Immature natural killer cell (primary cell): ENCODE results near the gene JADE3. TPM values are rescaled to one million over a fixed set of nuclear protein-coding genes. Genes with fewer than 3 reads are reported as not detected.

Experiments used
- DNase-seq, 3 donors: peaks; one replicate each; pipeline ENCODE4 v3.0.0; 2022; ENCODE audit warnings: mixed read lengths in 1 of 3
- H3K27ac Mint-ChIP-seq, 6 donors: one replicate each; pipeline ENCODE4 v1.8.0; 2020; ENCODE audit warnings: mixed read lengths in 6 of 6, mild to moderate bottlenecking in 5 of 6, inconsistent platforms in 4 of 6, moderate library complexity in 3 of 6
- H3K27me3 Mint-ChIP-seq, 3 donors: one replicate each; pipeline ENCODE4 v1.8.0; 2020 to 2021; ENCODE audit warnings: low read depth in 3 of 3, mild to moderate bottlenecking in 3 of 3, mixed read lengths in 3 of 3, moderate library complexity in 3 of 3, inconsistent platforms in 1 of 3
- H3K36me3 Mint-ChIP-seq, 3 donors: one replicate each; pipeline ENCODE4 v1.8.0; 2020; ENCODE audit warnings: mixed read lengths in 3 of 3, inconsistent platforms in 2 of 3, mild to moderate bottlenecking in 2 of 3
- H3K4me1 Mint-ChIP-seq, 2 donors: one replicate each; pipeline ENCODE4 v1.8.0; 2020; ENCODE audit warnings: inconsistent platforms in 2 of 2, mild to moderate bottlenecking in 2 of 2, mixed read lengths in 2 of 2, moderate library complexity in 1 of 2
- H3K4me3 Mint-ChIP-seq, 5 donors: one replicate each; pipeline ENCODE4 v1.8.0; 2020; ENCODE audit warnings: mild to moderate bottlenecking in 5 of 5, mixed read lengths in 5 of 5, inconsistent platforms in 3 of 5, moderate library complexity in 3 of 5
- H3K9me3 Mint-ChIP-seq, 6 donors: one replicate each; pipeline ENCODE4 v1.8.0; 2020; ENCODE audit warnings: mild to moderate bottlenecking in 6 of 6, mixed read lengths in 6 of 6, inconsistent platforms in 4 of 6, moderate library complexity in 3 of 6
- polyA plus RNA-seq, 3 donors: library from polyadenylated mRNA; unstranded; fragments of 300-500 nt; fragmentation: Illumina TruSeq; gene quantifications; one replicate each; pipeline ENCODE4 v1.2.3, GENCODE V29; 2021

The JADE3 gene
- polyA plus RNA-seq, 3 donors from 2014 or later: 0.20 TPM; not detected in 2

- Mint-ChIP-seq H3K36me3 (no peaks in the 10 kb centered on the region), H3K4me1 (no peaks in the 10 kb centered on the region), H3K4me3 (no peak overlapping the region), H3K27me3 (peaks cover 0 to 15% (median 1%) of the 10 kb centered on the region in 3 donors), H3K9me3 (no peaks in the 10 kb centered on the region), H3K27ac (no peak overlapping the region)
- DNase-seq: no peak
Observed at GRCh38 chrX:46991664-46992063, 79.4 kb downstream of the JADE3 start.

DNA sequence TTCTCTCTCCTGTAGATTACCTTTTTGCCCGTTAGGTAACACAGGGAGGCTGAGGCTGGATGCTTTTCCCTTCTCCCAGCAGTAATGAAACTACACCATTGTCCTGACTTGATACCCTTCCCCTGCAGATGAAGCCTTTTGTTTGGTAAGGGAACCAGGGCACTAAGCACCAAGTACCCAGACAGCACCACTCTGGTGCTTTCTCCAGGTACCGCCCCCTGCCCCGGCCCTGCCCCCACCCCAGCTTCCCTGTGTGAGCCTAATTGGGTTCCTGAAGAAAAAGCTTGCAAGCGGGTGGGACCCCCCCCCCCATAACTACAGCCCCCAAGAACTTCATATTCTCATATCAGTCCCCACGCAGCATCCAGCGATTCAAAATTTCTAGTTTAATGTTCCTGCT lies 79.8 kb downstream of the JADE3 start:
- no peaks in the 10 kb centered on the region for H3K9me3 Mint-ChIP-seq
- no peaks in the 10 kb centered on the region for H3K4me1 Mint-ChIP-seq
- H3K4me3 Mint-ChIP-seq: no peak overlapping the region
- DNase-seq: no peak
- H3K36me3 Mint-ChIP-seq: no peaks in the 10 kb centered on the region
- H3K27ac Mint-ChIP-seq: no peak overlapping the region
- H3K27me3 Mint-ChIP-seq: peaks cover 0 to 17% (median 1%) of the 10 kb centered on the region in 3 donors

DNA sequence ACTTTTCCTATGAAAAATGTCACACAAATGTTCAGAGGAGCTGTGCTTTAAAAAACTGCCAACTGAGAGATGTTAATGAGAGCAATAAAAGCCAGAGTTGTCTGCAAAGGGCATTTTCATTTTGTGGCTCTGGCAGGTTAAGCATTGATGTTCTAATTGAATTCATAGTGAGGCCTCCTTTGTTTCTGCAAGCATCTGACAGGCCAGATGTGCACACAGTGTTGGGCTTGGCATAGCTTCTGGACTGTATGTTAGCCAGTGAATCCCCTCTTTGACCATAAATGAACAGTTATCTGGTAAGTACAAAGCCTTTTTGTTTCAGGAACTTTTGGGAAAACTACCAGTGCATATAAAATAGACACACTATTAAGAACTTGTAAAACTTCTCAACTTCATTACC lies 81.9 kb downstream of the JADE3 start:
- Mint-ChIP-seq H3K27ac (no peak overlapping the region), H3K36me3 (no peaks in the 10 kb centered on the region), H3K4me1 (no peaks in the 10 kb centered on the region), H3K27me3 (peaks cover 0 to 13% (median 1%) of the 10 kb centered on the region in 3 donors), H3K9me3 (no peaks in the 10 kb centered on the region), H3K4me3 (no peak overlapping the region)
- no peak for DNase-seq

DNA sequence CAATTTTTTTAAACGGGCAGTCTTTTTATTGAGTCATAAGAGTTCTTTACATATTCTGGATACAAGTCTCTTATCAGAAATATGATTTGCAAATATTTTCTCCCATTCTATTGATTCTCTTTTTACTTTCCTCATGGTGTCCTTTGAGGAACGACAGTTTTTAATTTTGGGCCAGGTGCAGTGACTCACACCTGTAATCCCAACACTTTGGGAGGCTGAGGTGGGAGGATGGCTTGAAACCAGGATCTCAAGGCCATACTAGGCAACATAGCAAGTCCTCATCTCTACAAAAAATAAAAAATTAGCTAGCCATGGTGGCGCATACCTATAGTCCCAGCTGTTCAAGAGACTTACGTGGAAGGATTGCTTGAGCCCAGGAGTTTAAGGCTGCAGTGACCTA lies 99.9 kb downstream of the JADE3 start:
- no peaks in the 10 kb centered on the region for H3K4me1 Mint-ChIP-seq
- no peaks in the 10 kb centered on the region for H3K9me3 Mint-ChIP-seq
- no peak for DNase-seq
- no peak overlapping the region for H3K27ac Mint-ChIP-seq
- H3K27me3 Mint-ChIP-seq: peaks cover 0 to 9% (median 3%) of the 10 kb centered on the region in 3 donors
- H3K36me3 Mint-ChIP-seq: no peaks in the 10 kb centered on the region
- no peak overlapping the region for H3K4me3 Mint-ChIP-seq

DNA sequence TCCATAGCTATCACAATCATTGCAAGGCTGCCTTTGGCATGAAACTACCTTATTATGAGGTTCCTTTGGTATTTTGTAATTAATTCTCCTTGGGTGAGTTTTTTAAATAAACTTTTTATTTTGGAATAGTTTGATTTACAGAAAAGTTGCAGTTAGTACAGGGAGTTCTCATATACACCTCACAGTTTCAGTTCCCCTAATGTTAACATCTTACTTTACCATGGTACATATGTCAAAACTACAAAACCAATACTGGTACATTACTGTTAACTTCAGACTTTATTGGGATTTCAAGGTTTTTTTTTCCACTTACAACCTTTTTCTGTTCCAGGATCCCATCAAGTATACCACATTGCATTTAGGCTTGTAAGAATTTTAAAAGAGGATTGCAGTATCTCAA lies 114.0 kb downstream of the JADE3 start:
- H3K36me3 Mint-ChIP-seq: no peaks in the 10 kb centered on the region
- no peak overlapping the region for H3K4me3 Mint-ChIP-seq
- H3K27ac Mint-ChIP-seq: no peak overlapping the region
- no peak for DNase-seq
- no peaks in the 10 kb centered on the region for H3K4me1 Mint-ChIP-seq
- H3K27me3 Mint-ChIP-seq: peaks cover 0 to 9% (median 2%) of the 10 kb centered on the region in 3 donors
- H3K9me3 Mint-ChIP-seq: no peaks in the 10 kb centered on the region

- no peak overlapping the region for H3K4me3 Mint-ChIP-seq
- H3K27me3 Mint-ChIP-seq: peaks cover 2 to 9% (median 2%) of the 10 kb centered on the region in 3 donors
- no peaks in the 10 kb centered on the region for H3K4me1 Mint-ChIP-seq
- H3K27ac Mint-ChIP-seq: no peak overlapping the region
- no peaks in the 10 kb centered on the region for H3K36me3 Mint-ChIP-seq
- H3K9me3 Mint-ChIP-seq: no peaks in the 10 kb centered on the region
- DNase-seq: peak; percentile 8 to 16 (median 12)
Observed at GRCh38 chrX:47030339-47030738, 118.1 kb downstream of the JADE3 start.

- Mint-ChIP-seq H3K27me3 (peaks cover 2 to 9% (median 3%) of the 10 kb centered on the region in 3 donors), H3K36me3 (peaks cover 0 to 4% (median 3%) of the 10 kb centered on the region in 3 donors), H3K4me3 (no peak overlapping the region), H3K27ac (no peak overlapping the region), H3K4me1 (no peaks in the 10 kb centered on the region), H3K9me3 (peaks cover 0 to 11% (median 3%) of the 10 kb centered on the region in 6 donors)
- no peak for DNase-seq
Observed at GRCh38 chrX:47047989-47048388, 135.8 kb downstream of the JADE3 start.

DNA sequence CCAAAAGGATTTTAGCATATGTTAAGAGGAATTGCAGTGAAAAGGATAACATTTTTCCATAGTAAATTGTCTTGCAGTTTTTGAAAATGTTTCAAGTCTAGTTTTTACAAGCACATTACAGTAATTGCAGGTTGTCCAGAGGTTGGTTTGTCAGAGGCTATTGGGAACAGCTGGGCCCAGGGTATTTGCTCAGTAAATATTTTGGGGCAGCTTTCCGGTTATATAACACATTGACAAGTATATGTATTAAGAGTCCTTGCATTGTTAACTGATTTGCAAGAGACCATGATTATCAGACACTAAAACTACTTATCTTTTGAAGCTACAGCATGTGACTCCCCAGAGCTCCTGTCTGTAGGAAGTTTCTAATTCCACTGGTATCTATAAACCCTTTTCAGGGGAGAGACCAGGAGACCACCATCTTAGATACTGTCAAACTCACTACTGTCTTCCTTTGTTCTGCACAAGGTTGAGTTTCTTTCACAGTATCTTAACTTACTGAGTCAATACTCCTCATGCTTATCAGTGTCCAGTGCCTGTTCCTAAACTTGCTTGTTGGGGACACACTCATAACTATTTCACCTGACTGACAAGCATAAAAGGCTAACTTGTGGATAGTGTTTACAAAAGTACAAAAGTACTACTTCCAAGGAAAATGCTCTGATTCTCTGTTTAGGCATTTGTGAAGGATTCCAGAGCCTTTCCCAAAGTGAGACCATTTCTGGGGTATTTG lies 147.1 kb downstream of the JADE3 start:
- no peaks in the 10 kb centered on the region for H3K4me1 Mint-ChIP-seq
- H3K27ac Mint-ChIP-seq: no peak overlapping the region
- peaks cover 0 to 11% (median 3%) of the 10 kb centered on the region in 3 donors for H3K27me3 Mint-ChIP-seq
- no peak overlapping the region for H3K4me3 Mint-ChIP-seq
- no peak for DNase-seq
- no peaks in the 10 kb centered on the region for H3K9me3 Mint-ChIP-seq
- H3K36me3 Mint-ChIP-seq: no peaks in the 10 kb centered on the region

DNA sequence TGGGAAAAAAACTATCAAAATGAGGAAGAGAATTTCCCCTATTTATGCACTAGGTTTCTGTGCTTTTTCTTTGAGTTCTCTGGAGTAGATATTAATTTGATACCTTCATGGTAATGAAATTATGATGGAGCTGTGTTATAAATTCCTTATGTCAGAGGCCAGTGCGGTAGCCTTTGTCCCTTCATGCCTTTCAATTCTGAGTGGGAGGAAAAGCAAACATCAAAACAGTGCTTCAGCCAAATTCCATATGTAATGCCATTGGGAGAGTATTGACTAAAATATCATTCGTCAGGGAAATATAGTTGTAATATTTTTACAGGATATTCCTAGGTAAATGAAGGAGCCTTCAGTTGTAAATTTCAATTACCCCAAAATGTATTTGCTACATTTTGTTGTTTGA lies 148.5 kb downstream of the JADE3 start:
- H3K4me3 Mint-ChIP-seq: no peak overlapping the region
- H3K27ac Mint-ChIP-seq: no peak overlapping the region
- H3K9me3 Mint-ChIP-seq: no peaks in the 10 kb centered on the region
- no peaks in the 10 kb centered on the region for H3K36me3 Mint-ChIP-seq
- no peak for DNase-seq
- H3K4me1 Mint-ChIP-seq: no peaks in the 10 kb centered on the region
- H3K27me3 Mint-ChIP-seq: peaks cover 0 to 13% (median 3%) of the 10 kb centered on the region in 3 donors

DNA sequence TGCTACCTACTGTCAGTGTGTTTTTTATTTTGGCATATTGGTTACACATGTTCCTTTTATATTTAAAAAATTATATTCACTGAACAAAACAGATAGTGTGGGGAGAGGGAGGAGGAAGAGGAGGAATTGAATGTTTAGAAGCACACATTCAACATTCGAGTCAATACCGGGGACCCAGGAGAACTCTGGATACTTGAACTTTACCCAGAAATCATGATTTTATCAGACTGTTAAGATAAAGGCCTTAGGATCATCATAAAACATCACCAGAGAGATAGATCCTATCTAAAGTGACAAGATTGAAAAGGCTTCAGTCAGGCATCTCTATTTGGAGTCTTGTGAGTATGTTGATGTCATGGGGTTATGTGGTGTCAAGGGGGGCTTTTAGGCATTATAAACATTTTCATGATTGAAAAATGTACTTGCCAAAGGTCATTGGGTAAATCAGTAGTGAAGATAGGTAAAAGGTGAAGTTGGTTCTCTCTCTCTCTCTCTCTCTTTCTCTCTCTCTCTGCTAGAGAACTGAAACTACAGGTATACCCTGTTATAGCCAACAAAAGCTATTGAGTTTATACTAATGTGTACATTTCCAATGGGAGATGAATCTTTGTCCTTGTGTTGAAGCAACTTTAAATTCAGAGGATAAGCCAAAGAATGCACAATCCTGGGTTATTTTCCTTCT lies 149.2 kb downstream of the JADE3 start:
- Mint-ChIP-seq H3K4me3 (no peak overlapping the region), H3K27me3 (peaks cover 0 to 15% (median 3%) of the 10 kb centered on the region in 3 donors), H3K4me1 (no peaks in the 10 kb centered on the region), H3K36me3 (no peaks in the 10 kb centered on the region), H3K27ac (no peak overlapping the region), H3K9me3 (no peaks in the 10 kb centered on the region)
- no peak for DNase-seq

GRCh38 chrX:47063179-47063578 lies 151.0 kb downstream of the JADE3 start:
- no peaks in the 10 kb centered on the region for H3K9me3 Mint-ChIP-seq
- no peak overlapping the region for H3K27ac Mint-ChIP-seq
- no peaks in the 10 kb centered on the region for H3K36me3 Mint-ChIP-seq
- H3K4me3 Mint-ChIP-seq: no peak overlapping the region
- H3K4me1 Mint-ChIP-seq: no peaks in the 10 kb centered on the region
- H3K27me3 Mint-ChIP-seq: peaks cover 0 to 10% (median 3%) of the 10 kb centered on the region in 3 donors
- no peak for DNase-seq

DNA sequence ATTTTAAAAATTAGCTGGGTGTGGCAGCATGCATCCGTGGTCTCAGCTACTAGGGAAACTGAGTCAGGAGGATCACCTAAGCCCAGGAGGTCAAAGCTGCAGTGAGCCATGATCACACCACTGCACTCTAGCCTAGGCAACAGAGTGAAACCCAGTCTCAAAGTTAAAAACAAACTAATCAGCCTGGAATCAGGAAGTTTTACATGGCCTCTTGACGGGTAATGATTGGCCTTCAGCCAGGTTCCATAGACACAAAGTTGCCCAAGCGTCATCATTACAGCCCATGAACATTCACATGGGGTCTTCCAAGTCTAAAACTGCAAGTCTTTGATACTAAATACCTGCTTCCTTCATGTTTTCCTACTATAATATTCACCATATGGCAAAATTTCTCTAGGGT lies 156.0 kb downstream of the JADE3 start:
- Mint-ChIP-seq H3K4me1 (no peaks in the 10 kb centered on the region), H3K4me3 (no peak overlapping the region), H3K27me3 (peaks cover 0 to 7% (median 0%) of the 10 kb centered on the region in 3 donors), H3K27ac (no peak overlapping the region), H3K36me3 (no peaks in the 10 kb centered on the region), H3K9me3 (no peaks in the 10 kb centered on the region)
- DNase-seq: no peak

GRCh38 chrX:47068720-47069119 lies 156.5 kb downstream of the JADE3 start:
- no peaks in the 10 kb centered on the region for H3K4me1 Mint-ChIP-seq
- peaks cover 0 to 7% (median 0%) of the 10 kb centered on the region in 3 donors for H3K27me3 Mint-ChIP-seq
- no peak for DNase-seq
- H3K4me3 Mint-ChIP-seq: no peak overlapping the region
- no peaks in the 10 kb centered on the region for H3K36me3 Mint-ChIP-seq
- no peaks in the 10 kb centered on the region for H3K9me3 Mint-ChIP-seq
- no peak overlapping the region for H3K27ac Mint-ChIP-seq

GRCh38 chrX:47078129-47079043 lies 166.2 kb downstream of the JADE3 start, which contains the start of gene RGN:
Gene RGN, plus strand, starts transcription at chrX:47078443. Its CDS starts 2,702 bp downstream, at chrX:47081145.
- Mint-ChIP-seq H3K27ac (no peak within 1 kb of the TSS), H3K4me1 (no peaks in the 10 kb centered on the region), H3K36me3 (no peaks in the 10 kb centered on the region), H3K9me3 (peaks cover 0 to 2% (median 0%) of the 10 kb centered on the region in 6 donors), H3K4me3 (no peak within 1 kb of the TSS), H3K27me3 (peaks cover 0 to 3% (median 2%) of the 10 kb centered on the region in 3 donors)
- DNase-seq: no peak
